ENCODE data around the gene LRRC71.

DNA sequence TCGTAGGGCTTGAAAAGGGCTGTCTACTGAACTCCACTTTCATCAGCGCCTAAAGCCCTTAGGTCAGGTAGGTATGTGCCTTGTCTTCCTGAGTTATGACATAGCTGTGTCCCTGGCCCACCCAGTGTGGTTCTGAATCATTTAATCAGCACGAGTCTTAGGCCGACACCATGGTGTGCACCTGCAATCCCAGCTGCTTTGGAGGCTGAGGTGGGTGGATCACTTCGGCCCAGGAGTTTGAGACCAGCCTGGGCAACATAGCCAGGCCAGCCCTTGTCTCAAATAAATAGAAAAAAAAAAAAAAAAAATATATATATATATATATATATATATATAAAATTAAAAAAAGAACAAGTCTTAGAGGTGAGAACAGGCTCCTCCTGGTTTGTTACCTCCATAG lies 15.8 kb downstream of the LRRC71 start:
- TF ChIP-seq POLR2A (IDR thresholded peaks at IDR 0.05; ENCODE audit: low read depth, low read length) = no peak
- no peak for TF ChIP-seq TAF1 (IDR thresholded peaks at IDR 0.05; ENCODE audit: borderline replicate concordance, low read depth, low read length)

Data from GM12892 (cell line).